ENCODE measurements around the gene EEFSEC.

The EEFSEC gene

GRCh38 chr3:128318275-128318941 is 165.1 kb downstream of the EEFSEC start:
- H3K27ac Mint-ChIP-seq: peak overlapping the region; percentile 13 to 86 (median 85)
- H3K36me3 Mint-ChIP-seq (ENCODE audit: low read depth): no peaks in the 10 kb centered on the region
- H3K27me3 Mint-ChIP-seq (ENCODE audit: low read depth): no peaks in the 10 kb centered on the region
- H3K4me1 Mint-ChIP-seq: peaks cover 50% of the 10 kb centered on the region
- H3K9me3 Mint-ChIP-seq: no peaks in the 10 kb centered on the region
- no peak for TF ChIP-seq CTCF (IDR thresholded peaks at IDR 0.05; ENCODE audit: unreplicated experiment in 3 of 3)
- no peak overlapping the region for H3K4me3 Mint-ChIP-seq

- Mint-ChIP-seq H3K4me3 (no peak overlapping the region), H3K27ac (peak overlapping the region; percentile 49 to 85 (median 62))
- no peak for TF ChIP-seq CTCF (IDR thresholded peaks at IDR 0.05; ENCODE audit: unreplicated experiment in 3 of 3)
Observed at GRCh38 chr3:128319107-128319506, 165.8 kb downstream of the EEFSEC start.

GRCh38 chr3:128319741-128320141 is 166.5 kb downstream of the EEFSEC start:
- no peak overlapping the region for H3K4me3 Mint-ChIP-seq
- H3K4me1 Mint-ChIP-seq: peaks cover 48% of the 10 kb centered on the region
- TF ChIP-seq CTCF (IDR thresholded peaks at IDR 0.05; ENCODE audit: unreplicated experiment in 3 of 3): no peak
- no peaks in the 10 kb centered on the region for H3K36me3 Mint-ChIP-seq (ENCODE audit: low read depth)
- H3K27ac Mint-ChIP-seq: peak overlapping the region in 2 of 3 experiments; percentile 62 to 85
- no peaks in the 10 kb centered on the region for H3K9me3 Mint-ChIP-seq
- H3K27me3 Mint-ChIP-seq (ENCODE audit: low read depth): no peaks in the 10 kb centered on the region

More at GRCh38 chr3:128319107-128319506, 165.8 kb downstream of the EEFSEC start:
- no peaks in the 10 kb centered on the region for H3K9me3 Mint-ChIP-seq
- no peaks in the 10 kb centered on the region for H3K36me3 Mint-ChIP-seq (ENCODE audit: low read depth)
- H3K4me1 Mint-ChIP-seq: peaks cover 46% of the 10 kb centered on the region
- no peaks in the 10 kb centered on the region for H3K27me3 Mint-ChIP-seq (ENCODE audit: low read depth)

- Mint-ChIP-seq H3K4me1 (peaks cover 42% of the 10 kb centered on the region), H3K27me3 (ENCODE audit: low read depth) (no peaks in the 10 kb centered on the region)
Observed at GRCh38 chr3:128320551-128321340, 167.5 kb downstream of the EEFSEC start.

GRCh38 chr3:128321418-128321817 is 168.1 kb downstream of the EEFSEC start:
- peaks cover 35% of the 10 kb centered on the region for H3K4me1 Mint-ChIP-seq
- H3K36me3 Mint-ChIP-seq (ENCODE audit: low read depth): no peaks in the 10 kb centered on the region
- H3K4me3 Mint-ChIP-seq: no peak overlapping the region
- no peaks in the 10 kb centered on the region for H3K9me3 Mint-ChIP-seq
- H3K27me3 Mint-ChIP-seq (ENCODE audit: low read depth): no peaks in the 10 kb centered on the region
- no peak for TF ChIP-seq CTCF (IDR thresholded peaks at IDR 0.05; ENCODE audit: unreplicated experiment in 3 of 3)
- no peak overlapping the region for H3K27ac Mint-ChIP-seq

More at GRCh38 chr3:128320551-128321340, 167.5 kb downstream of the EEFSEC start:
- no peak for TF ChIP-seq CTCF (IDR thresholded peaks at IDR 0.05; ENCODE audit: unreplicated experiment in 3 of 3)
- Mint-ChIP-seq H3K27ac (peak overlapping the region in 2 of 3 experiments; percentile 67 to 80), H3K9me3 (no peaks in the 10 kb centered on the region), H3K4me3 (no peak overlapping the region), H3K36me3 (ENCODE audit: low read depth) (no peaks in the 10 kb centered on the region)

Measured in nephron (organoid).